ENCODE data around the gene KAT7. TPM values are rescaled to one million over a fixed set of nuclear protein-coding genes. Genes with fewer than 3 reads are reported as not detected.

Gene KAT7
- total and polyA plus RNA-seq, 4 donors: 8.7 to 87.5 (median 35.7) TPM

DNA sequence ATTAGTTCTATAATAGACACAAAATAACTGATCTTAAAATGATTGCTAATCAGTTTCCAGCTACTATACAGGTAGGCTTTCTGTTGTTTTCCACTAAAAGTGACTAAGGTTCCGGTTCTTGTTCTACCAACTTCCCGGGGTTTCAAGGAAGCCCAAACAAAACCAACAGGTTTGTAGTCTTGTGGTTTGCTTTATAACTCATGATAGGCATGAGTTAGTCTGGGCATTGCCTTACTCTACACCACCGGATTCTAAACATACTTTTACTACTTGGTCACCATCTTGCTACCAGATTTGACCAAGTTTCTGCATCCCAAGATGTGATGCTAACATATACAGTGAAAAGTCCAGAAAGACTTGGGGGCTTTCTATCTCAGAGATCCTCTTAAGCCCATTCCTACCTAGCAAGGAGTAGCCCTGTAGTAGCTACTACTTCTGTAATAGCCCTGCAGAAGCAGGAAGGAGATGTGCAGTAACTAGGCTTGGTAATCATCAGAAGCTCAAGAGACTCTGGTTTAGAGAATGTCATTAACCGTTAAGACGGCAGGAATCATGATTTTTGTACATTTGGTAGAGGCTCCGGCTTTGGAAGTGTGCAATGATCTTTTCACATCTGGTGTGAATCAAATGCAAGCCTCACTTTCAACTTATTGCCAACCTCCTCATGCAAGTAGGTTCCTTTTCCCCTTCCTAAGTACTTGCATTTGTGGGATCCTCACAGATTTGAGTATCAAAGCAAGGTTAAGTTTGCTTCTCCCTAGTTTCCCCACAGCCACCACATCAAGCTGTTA, 26.1 kb upstream of the KAT7 start:
- TF ChIP-seq, protein P1, sequence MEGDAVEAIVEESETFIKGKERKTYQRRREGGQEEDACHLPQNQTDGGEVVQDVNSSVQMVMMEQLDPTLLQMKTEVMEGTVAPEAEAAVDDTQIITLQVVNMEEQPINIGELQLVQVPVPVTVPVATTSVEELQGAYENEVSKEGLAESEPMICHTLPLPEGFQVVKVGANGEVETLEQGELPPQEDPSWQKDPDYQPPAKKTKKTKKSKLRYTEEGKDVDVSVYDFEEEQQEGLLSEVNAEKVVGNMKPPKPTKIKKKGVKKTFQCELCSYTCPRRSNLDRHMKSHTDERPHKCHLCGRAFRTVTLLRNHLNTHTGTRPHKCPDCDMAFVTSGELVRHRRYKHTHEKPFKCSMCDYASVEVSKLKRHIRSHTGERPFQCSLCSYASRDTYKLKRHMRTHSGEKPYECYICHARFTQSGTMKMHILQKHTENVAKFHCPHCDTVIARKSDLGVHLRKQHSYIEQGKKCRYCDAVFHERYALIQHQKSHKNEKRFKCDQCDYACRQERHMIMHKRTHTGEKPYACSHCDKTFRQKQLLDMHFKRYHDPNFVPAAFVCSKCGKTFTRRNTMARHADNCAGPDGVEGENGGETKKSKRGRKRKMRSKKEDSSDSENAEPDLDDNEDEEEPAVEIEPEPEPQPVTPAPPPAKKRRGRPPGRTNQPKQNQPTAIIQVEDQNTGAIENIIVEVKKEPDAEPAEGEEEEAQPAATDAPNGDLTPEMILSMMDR (IDR thresholded peaks at IDR 0.05; ENCODE audit: control extremely low read depth, extremely low read depth): no peak
- Histone ChIP-seq H3K9me3 (ENCODE audit: control insufficient read depth in 4 of 4, insufficient read depth in 3 of 4, low read length in 3 of 4) (no peaks in the 10 kb centered on the region), H3K27ac (ENCODE audit: low read depth in 1 of 2, low read length in 1 of 2) (peak overlapping the region in 1 of 2 donors; percentile 56), H3K36me3 (ENCODE audit: control insufficient read depth in 4 of 4, insufficient read depth in 4 of 4, low read length in 4 of 4) (no peaks in the 10 kb centered on the region), H3K9ac (ENCODE audit: insufficient read depth in 1 of 2, low read length in 2 of 2) (no peak overlapping the region), H3K4me1 (ENCODE audit: control insufficient read depth in 5 of 5, insufficient read depth in 5 of 5, low read length in 5 of 5) (peaks cover 0 to 17% (median 8%) of the 10 kb centered on the region in 5 donors), H3K4me3 (no peak overlapping the region), H3K27me3 (ENCODE audit: control insufficient read depth in 3 of 3, insufficient read depth in 3 of 3, low read length in 2 of 3) (no peaks in the 10 kb centered on the region)
- DNase-seq (no peak), ATAC-seq (ENCODE audit: insufficient read depth, low FRiP score) (no peak)
- 35 to 54% methylated on average over 6 of the region's 6 CpGs for WGBS, 2 donors

DNA sequence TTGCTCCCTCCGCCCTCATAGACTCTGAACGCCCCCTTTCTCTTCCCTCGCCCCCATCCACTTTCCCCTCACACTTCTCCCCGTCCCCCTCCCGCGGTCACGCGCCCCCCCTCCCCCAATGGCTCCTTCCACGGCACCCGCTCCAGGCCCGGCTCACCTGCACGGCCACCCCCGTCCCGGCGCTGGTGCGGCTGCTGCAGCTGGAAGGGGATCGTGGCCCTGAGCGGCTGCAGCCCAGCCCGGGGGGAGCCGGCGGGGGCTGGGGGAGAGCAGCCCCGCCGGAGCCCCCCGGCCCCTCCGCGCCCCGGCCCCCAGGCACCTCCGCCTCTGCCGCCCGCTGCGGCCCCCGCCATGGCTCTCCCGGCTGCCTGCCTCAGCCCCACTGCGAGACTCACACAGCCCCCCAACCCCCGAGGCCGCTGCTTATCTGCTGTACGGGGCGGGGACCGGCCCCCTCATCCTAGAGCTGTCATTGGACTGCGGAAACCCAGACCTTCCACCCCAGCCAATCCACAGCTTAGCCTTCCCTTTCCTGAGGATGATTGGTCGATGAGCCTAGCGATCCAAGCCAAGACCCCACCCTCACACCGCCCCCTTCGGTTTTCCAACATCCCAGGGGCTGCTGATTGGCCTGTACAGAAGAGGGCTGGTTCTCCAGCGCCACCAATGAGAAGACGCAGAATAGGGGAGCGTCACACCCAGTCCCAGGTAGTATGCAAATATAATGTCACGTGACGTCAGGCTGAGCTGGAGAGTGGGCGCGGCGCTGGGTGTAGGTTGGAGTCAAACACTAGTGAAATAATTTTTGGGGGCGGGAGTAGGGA, 24.5 kb upstream of the KAT7 start, which contains the start of gene FAM117A:
FAM117A (minus strand) TSS at position 397 of the 824 bp plus-strand sequence; CDS start at position 353, 44 bp downstream.
- H3K9me3 ChIP-seq (ENCODE audit: control insufficient read depth in 4 of 4, insufficient read depth in 3 of 4, low read length in 3 of 4): no peaks in the 10 kb centered on the region
- H3K27ac ChIP-seq (ENCODE audit: low read depth in 1 of 2, low read length in 1 of 2): peak within 1 kb of the TSS; percentile 36 to 56
- peaks cover 0 to 14% (median 8%) of the 10 kb centered on the region in 5 donors for H3K4me1 ChIP-seq (ENCODE audit: control insufficient read depth in 5 of 5, insufficient read depth in 5 of 5, low read length in 5 of 5)
- H3K9ac ChIP-seq (ENCODE audit: insufficient read depth in 1 of 2, low read length in 2 of 2): peak within 1 kb of the TSS in 1 of 2 donors; percentile 57
- no peaks in the 10 kb centered on the region for H3K36me3 ChIP-seq (ENCODE audit: control insufficient read depth in 4 of 4, insufficient read depth in 4 of 4, low read length in 4 of 4)
- peak within 1 kb of the TSS; percentile 66 for H3K4me3 ChIP-seq
- DNase-seq (peak; percentile 99), ATAC-seq (ENCODE audit: insufficient read depth, low FRiP score) (peak; percentile 97)
- 0% methylated on average over 36 to 52 of the region's 53 CpGs for WGBS, 2 donors
- TF ChIP-seq, protein P1 (IDR thresholded peaks at IDR 0.05; ENCODE audit: control extremely low read depth, extremely low read depth): no peak
- no peaks in the 10 kb centered on the region for H3K27me3 ChIP-seq (ENCODE audit: control insufficient read depth in 3 of 3, insufficient read depth in 3 of 3, low read length in 2 of 3)

DNA sequence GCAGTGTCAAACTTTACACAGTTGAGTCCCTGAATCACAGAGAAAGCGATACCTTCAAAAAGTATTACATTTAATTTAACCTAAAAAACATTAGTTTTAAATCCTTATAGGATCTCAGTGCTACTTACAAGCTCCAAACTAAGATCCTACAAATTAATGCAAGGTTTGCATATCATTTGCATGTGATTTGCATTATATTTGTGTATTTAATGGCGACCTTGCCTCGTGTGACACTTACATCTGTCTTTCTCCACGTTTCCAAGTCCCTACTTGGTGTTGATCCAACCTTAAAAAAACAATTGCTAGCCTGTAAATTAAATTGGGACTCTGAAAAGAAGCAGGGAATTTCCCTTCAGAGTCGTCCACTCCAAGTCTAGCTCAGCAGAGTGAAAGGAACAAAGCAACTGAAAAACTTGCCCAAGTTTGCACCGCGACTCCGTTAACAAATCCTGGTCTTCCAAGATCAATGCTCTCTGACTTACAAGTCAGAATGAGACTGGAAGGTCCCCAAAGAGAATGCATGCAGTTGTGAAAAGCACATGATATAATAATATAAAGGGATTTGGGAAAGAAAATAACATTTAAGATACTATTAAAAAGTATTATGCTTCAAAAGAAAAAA, 23.8 kb upstream of the KAT7 start:
- ATAC-seq (ENCODE audit: insufficient read depth, low FRiP score): no peak

More for the DNA sequence above, 23.8 kb upstream of the KAT7 start:
- H3K27ac ChIP-seq (ENCODE audit: low read depth in 1 of 2, low read length in 1 of 2): no peak overlapping the region
- H3K27me3 ChIP-seq (ENCODE audit: control insufficient read depth in 3 of 3, insufficient read depth in 3 of 3, low read length in 2 of 3): no peaks in the 10 kb centered on the region
- DNase-seq: no peak
- WGBS, 2 donors: 14 to 35% methylated on average over 8 of the region's 8 CpGs
- H3K9ac ChIP-seq (ENCODE audit: insufficient read depth in 1 of 2, low read length in 2 of 2): peak overlapping the region in 1 of 2 donors; percentile 57
- peaks cover 0 to 14% (median 8%) of the 10 kb centered on the region in 5 donors for H3K4me1 ChIP-seq (ENCODE audit: control insufficient read depth in 5 of 5, insufficient read depth in 5 of 5, low read length in 5 of 5)
- TF ChIP-seq, protein P1 (IDR thresholded peaks at IDR 0.05; ENCODE audit: control extremely low read depth, extremely low read depth): no peak
- no peaks in the 10 kb centered on the region for H3K9me3 ChIP-seq (ENCODE audit: control insufficient read depth in 4 of 4, insufficient read depth in 3 of 4, low read length in 3 of 4)
- no peak overlapping the region for H3K4me3 ChIP-seq
- H3K36me3 ChIP-seq (ENCODE audit: control insufficient read depth in 4 of 4, insufficient read depth in 4 of 4, low read length in 4 of 4): no peaks in the 10 kb centered on the region
